ENCODE measurements around the gene KAZN.

Gene KAZN

DNA sequence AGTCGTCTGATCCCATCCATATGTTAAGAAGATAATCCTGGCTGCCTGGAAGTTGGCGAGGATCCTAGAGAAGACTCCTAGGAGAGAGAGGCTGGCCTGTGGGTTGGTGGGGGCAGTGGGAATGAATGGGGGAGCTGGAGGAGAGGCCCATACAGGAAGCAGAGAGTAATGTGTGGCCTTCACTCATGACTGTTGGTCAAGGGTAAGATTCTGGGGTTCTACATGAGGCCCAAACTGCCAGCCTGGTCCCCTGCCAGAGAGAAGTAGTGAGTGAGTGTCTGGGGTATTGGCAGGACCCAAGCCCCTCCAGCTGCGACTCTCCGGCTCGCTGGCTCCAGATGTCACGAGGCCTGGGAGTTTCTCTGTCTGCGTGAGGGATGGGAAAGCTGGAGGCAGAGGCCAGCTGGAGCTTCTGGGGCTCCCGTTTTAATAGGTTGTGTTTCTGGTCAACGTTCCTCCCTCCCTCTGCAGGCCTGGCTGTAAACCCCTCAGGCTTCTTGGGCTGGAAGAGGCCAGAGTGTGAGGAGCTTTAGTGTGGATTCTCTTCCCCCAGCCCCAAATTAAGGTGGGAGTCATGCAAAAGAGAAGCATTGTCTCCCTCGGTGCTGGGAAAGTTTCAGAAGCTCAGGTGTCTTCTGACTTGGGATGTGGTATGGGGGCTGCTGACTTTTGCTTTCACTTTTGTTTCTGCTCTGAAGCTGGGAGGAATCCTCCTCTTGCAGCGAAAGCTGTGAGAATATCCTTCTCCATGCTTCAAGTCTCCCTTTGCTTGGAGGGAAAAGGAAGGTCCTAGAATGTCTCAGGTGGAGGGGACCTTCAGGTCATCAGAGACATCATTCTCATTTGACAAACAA, 557.6 kb downstream of the KAZN start:
- TF ChIP-seq GLIS3 (CRISPR knock-in tag; IDR thresholded peaks at IDR 0.05): no peak
- TF ChIP-seq TCF4 (CRISPR knock-in tag; IDR thresholded peaks at IDR 0.05; ENCODE audit: borderline replicate concordance): peak; percentile 16; the same call in 1 of the 2 replicates
- TF ChIP-seq ZNF8 (CRISPR knock-in tag; IDR thresholded peaks at IDR 0.05): no peak
- TF ChIP-seq TOX (CRISPR knock-in tag; IDR thresholded peaks at IDR 0.05; ENCODE audit: borderline replicate concordance): no peak
- TF ChIP-seq, protein P1, sequence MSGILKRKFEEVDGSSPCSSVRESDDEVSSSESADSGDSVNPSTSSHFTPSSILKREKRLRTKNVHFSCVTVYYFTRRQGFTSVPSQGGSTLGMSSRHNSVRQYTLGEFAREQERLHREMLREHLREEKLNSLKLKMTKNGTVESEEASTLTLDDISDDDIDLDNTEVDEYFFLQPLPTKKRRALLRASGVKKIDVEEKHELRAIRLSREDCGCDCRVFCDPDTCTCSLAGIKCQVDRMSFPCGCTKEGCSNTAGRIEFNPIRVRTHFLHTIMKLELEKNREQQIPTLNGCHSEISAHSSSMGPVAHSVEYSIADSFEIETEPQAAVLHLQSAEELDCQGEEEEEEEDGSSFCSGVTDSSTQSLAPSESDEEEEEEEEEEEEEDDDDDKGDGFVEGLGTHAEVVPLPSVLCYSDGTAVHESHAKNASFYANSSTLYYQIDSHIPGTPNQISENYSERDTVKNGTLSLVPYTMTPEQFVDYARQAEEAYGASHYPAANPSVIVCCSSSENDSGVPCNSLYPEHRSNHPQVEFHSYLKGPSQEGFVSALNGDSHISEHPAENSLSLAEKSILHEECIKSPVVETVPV (CRISPR knock-in tag; IDR thresholded peaks at IDR 0.05): no peak
- no peak for TF ChIP-seq ZNF70 (CRISPR knock-in tag; IDR thresholded peaks at IDR 0.05)
- ATAC-seq: no peak

DNA sequence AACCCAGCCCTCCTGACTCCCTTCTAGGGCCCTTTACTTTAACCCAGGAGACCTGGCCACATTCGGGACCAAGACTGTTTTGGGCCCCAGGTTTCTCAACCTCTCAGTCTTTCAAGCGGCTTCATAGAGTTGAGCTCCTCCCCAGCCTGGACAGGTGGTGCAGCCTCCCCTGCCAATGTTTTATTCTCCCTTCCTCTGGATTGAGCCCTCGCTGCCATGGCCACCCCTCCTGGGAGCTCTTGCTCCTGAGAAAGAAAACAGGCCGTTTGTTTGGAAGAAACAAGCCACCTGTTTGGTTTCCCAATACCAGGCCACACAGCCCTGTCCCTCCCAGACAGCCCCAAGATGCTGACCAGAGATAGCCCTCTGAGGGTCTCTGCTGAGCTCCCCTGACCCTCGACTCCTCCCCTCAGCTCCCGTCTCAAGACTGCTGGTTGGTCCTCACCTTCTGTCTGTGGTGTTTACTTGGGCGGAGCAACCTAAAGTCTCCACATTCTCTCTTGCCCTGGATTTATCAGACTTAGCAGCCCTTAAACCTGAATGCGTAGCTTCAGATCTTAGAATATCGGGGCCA, 558.4 kb downstream of the KAZN start:
- ATAC-seq: no peak

More for the DNA sequence above, 558.4 kb downstream of the KAZN start:
- TF ChIP-seq TOX (CRISPR knock-in tag; IDR thresholded peaks at IDR 0.05; ENCODE audit: borderline replicate concordance): no peak
- TF ChIP-seq, protein P2, sequence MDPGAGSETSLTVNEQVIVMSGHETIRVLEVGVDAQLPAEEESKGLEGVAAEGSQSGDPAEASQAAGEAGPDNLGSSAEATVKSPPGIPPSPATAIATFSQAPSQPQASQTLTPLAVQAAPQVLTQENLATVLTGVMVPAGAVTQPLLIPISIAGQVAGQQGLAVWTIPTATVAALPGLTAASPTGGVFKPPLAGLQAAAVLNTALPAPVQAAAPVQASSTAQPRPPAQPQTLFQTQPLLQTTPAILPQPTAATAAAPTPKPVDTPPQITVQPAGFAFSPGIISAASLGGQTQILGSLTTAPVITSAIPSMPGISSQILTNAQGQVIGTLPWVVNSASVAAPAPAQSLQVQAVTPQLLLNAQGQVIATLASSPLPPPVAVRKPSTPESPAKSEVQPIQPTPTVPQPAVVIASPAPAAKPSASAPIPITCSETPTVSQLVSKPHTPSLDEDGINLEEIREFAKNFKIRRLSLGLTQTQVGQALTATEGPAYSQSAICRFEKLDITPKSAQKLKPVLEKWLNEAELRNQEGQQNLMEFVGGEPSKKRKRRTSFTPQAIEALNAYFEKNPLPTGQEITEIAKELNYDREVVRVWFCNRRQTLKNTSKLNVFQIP (CRISPR knock-in tag; IDR thresholded peaks at IDR 0.05; ENCODE audit: borderline replicate concordance, low read depth): no peak
- no peak for TF ChIP-seq SNAI2 (CRISPR knock-in tag; IDR thresholded peaks at IDR 0.05)
- TF ChIP-seq ZNF565 (CRISPR knock-in tag; conservative IDR thresholded peaks at IDR 0.05; ENCODE audit: low read depth): no peak
- no peak for TF ChIP-seq ZC3H10 (CRISPR knock-in tag; IDR thresholded peaks at IDR 0.05)
- TF ChIP-seq, protein P1 (CRISPR knock-in tag; IDR thresholded peaks at IDR 0.05): no peak
- no peak for TF ChIP-seq RARB (CRISPR knock-in tag; IDR thresholded peaks at IDR 0.05)
- no peak for TF ChIP-seq ZNF8 (CRISPR knock-in tag; IDR thresholded peaks at IDR 0.05)
- no peak for TF ChIP-seq ZNF70 (CRISPR knock-in tag; IDR thresholded peaks at IDR 0.05)
- TF ChIP-seq ZFP30 (CRISPR knock-in tag; IDR thresholded peaks at IDR 0.05): no peak
- no peak for TF ChIP-seq GLIS3 (CRISPR knock-in tag; IDR thresholded peaks at IDR 0.05)
- no peak for TF ChIP-seq ISL1 (CRISPR knock-in tag; IDR thresholded peaks at IDR 0.05)
- TF ChIP-seq PATZ1 (CRISPR knock-in tag; IDR thresholded peaks at IDR 0.05; ENCODE audit: borderline replicate concordance): no peak
- TF ChIP-seq, protein P3, sequence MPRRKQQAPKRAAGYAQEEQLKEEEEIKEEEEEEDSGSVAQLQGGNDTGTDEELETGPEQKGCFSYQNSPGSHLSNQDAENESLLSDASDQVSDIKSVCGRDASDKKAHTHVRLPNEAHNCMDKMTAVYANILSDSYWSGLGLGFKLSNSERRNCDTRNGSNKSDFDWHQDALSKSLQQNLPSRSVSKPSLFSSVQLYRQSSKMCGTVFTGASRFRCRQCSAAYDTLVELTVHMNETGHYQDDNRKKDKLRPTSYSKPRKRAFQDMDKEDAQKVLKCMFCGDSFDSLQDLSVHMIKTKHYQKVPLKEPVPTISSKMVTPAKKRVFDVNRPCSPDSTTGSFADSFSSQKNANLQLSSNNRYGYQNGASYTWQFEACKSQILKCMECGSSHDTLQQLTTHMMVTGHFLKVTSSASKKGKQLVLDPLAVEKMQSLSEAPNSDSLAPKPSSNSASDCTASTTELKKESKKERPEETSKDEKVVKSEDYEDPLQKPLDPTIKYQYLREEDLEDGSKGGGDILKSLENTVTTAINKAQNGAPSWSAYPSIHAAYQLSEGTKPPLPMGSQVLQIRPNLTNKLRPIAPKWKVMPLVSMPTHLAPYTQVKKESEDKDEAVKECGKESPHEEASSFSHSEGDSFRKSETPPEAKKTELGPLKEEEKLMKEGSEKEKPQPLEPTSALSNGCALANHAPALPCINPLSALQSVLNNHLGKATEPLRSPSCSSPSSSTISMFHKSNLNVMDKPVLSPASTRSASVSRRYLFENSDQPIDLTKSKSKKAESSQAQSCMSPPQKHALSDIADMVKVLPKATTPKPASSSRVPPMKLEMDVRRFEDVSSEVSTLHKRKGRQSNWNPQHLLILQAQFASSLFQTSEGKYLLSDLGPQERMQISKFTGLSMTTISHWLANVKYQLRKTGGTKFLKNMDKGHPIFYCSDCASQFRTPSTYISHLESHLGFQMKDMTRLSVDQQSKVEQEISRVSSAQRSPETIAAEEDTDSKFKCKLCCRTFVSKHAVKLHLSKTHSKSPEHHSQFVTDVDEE (CRISPR knock-in tag; IDR thresholded peaks at IDR 0.05): no peak
